K562 (cell line): ENCODE results near the gene CEL. TPM values are rescaled to one million over a fixed set of nuclear protein-coding genes. Genes with fewer than 3 reads are reported as not detected.

Experiments
- C11orf30 ChIP-seq: fragments of 450-650 bp; IDR thresholded peaks from 2 replicates; pipeline ENCODE4 v1.6.1; 2016; ENCODE audit warnings: low read depth, mild to moderate bottlenecking
- CC2D1A ChIP-seq: fragments of 450-650 bp; IDR thresholded peaks from 2 replicates; pipeline ENCODE4 v1.6.1; 2017; ENCODE audit warnings: mild to moderate bottlenecking
- DEAF1 ChIP-seq: fragments of 450-650 bp; formaldehyde crosslinking; IDR thresholded peaks from 2 replicates; pipeline ENCODE4 v1.4.0; 2020; ENCODE audit warnings: mild to moderate bottlenecking, moderate library complexity
- DPF2 ChIP-seq: fragments of 450-650 bp; IDR thresholded peaks from 2 replicates; pipeline ENCODE4 v1.6.1; 2016
- HNRNPK ChIP-seq: fragments of 200-400 bp; formaldehyde crosslinking; IDR thresholded peaks from one replicate; pipeline ENCODE4 v1.6.1; 2018; ENCODE audit warnings: mild to moderate bottlenecking, low read depth, low read length; ENCODE audit not compliant: poor library complexity, severe bottlenecking
- KAT8 ChIP-seq: fragments of 450-650 bp; IDR thresholded peaks from 2 replicates; pipeline ENCODE4 v1.6.1; 2016; ENCODE audit warnings: low read depth, mild to moderate bottlenecking
- MTA1 ChIP-seq: fragments of 450-650 bp; IDR thresholded peaks from 2 replicates; pipeline ENCODE4 v1.6.1; 2017; ENCODE audit warnings: borderline replicate concordance
- NONO ChIP-seq, 2 experiments: fragments of 200-400 bp in 1 of 2; fragments of 450-650 bp in 1 of 2; formaldehyde crosslinking in 1 of 2; IDR thresholded peaks; 2 replicates each; pipeline ENCODE4 v1.6.1; 2017; ENCODE audit warnings: low read depth in 2 of 2, mild to moderate bottlenecking in 2 of 2, moderate library complexity in 2 of 2, low read length in 1 of 2
- RBFOX2 ChIP-seq: fragments of 200-400 bp; formaldehyde crosslinking; IDR thresholded peaks from 2 replicates; pipeline ENCODE4 v1.6.1; 2017; ENCODE audit warnings: low read depth, mild to moderate bottlenecking, low read length, moderate library complexity
- TCF3 ChIP-seq: sonication (generic); formaldehyde crosslinking; IDR thresholded peaks from 2 replicates; pipeline ENCODE4 v1.4.0; 2020; ENCODE audit warnings: mild to moderate bottlenecking, missing genetic modification reagents
- ZBTB40 ChIP-seq, 2 experiments: fragments of 450-650 bp in 1 of 2; sonication (generic) in 1 of 2; formaldehyde crosslinking in 1 of 2; IDR thresholded peaks; 2 replicates each; pipeline versions ENCODE4 v1.7.1 to v1.9.0; 2016 to 2022; ENCODE audit warnings: inconsistent platforms in 1 of 2, mild to moderate bottlenecking in 1 of 2, missing genetic modification reagents in 1 of 2
- ZNF584 ChIP-seq: fragments of 200-800 bp; sonication (Bioruptor generic); IDR thresholded peaks from 2 replicates; pipeline ENCODE4 v1.6.1; 2016; ENCODE audit warnings: low read depth, mild to moderate bottlenecking, missing genetic modification characterization, missing compliant biosample characterization
- polyA plus RNA-seq, 8 experiments: library from polyadenylated mRNA; depleted of rRNA in 4 of 8; stranded (reverse) in 5 of 8; unstranded in 3 of 8; fragments of >200 nt; fragmentation: Nextera tagmentation in 2 of 8; fragmentation: Illumina TruSeq in 1 of 8; extraction: Ambion mirVana in 2 of 8; extraction: Trizol in 1 of 8; gene quantifications; 2 replicates each; pipeline versions ENCODE4 v1.2.1 to v1.2.3, GENCODE V29; 2011 to 2014; ENCODE audit warnings: inconsistent platforms in 1 of 8, missing spikeins in 1 of 8
- total RNA-seq, 7 experiments: library from RNA; depleted of rRNA in 6 of 7; stranded (reverse); fragments of >200 nt in 6 of 7; fragmentation: Illumina TruSeq in 2 of 7; extraction: Trizol in 2 of 7; gene quantifications; 2 replicates each; pipeline versions ENCODE4 v1.2.1 to v1.2.3, GENCODE V29; 2011 to 2021; ENCODE audit warnings: low replicate concordance in 1 of 7
- TF ChIP-seq, protein P1 (sequence below): fragments of 450-650 bp; IDR thresholded peaks from 2 replicates; pipeline ENCODE4 v1.7.1; 2018; ENCODE audit warnings: mild to moderate bottlenecking, low read depth; ENCODE audit not compliant: partially characterized antibody

CEL gene
- total and polyA plus RNA-seq, 9 of the 15 experiments (the other 6 are each of a cell fraction or from before 2014, with no cell fraction given) = 0.09 to 3.0 (median 0.51) TPM; not detected in 2

GRCh38 chr9:133030317-133031129 is 31.3 kb upstream of the CEL start, which contains the start of gene GTF3C5 (continued):
- peak; percentile 95 for TF ChIP-seq ZBTB40 (IDR thresholded peaks at IDR 0.05)
- no peak for TF ChIP-seq ZBTB40 (CRISPR knock-in tag; IDR thresholded peaks at IDR 0.05)
- TF ChIP-seq RBFOX2 = peak; percentile 92
- TF ChIP-seq DEAF1 (CRISPR knock-in tag) = no peak
- TF ChIP-seq DPF2 = peak; percentile 14; the same call in 1 of the 2 replicates
- TF ChIP-seq MTA1 = peak; percentile 39; the same call in 1 of the 2 replicates
- 0 out of 2 replicates have a peak, but pooled peaks have one; percentile 32 for TF ChIP-seq ZNF584
- TF ChIP-seq C11orf30 = peak; percentile 100
- TF ChIP-seq, protein P1, sequence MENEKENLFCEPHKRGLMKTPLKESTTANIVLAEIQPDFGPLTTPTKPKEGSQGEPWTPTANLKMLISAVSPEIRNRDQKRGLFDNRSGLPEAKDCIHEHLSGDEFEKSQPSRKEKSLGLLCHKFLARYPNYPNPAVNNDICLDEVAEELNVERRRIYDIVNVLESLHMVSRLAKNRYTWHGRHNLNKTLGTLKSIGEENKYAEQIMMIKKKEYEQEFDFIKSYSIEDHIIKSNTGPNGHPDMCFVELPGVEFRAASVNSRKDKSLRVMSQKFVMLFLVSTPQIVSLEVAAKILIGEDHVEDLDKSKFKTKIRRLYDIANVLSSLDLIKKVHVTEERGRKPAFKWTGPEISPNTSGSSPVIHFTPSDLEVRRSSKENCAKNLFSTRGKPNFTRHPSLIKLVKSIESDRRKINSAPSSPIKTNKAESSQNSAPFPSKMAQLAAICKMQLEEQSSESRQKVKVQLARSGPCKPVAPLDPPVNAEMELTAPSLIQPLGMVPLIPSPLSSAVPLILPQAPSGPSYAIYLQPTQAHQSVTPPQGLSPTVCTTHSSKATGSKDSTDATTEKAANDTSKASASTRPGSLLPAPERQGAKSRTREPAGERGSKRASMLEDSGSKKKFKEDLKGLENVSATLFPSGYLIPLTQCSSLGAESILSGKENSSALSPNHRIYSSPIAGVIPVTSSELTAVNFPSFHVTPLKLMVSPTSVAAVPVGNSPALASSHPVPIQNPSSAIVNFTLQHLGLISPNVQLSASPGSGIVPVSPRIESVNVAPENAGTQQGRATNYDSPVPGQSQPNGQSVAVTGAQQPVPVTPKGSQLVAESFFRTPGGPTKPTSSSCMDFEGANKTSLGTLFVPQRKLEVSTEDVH = peak; percentile 68
- TF ChIP-seq NONO (IDR thresholded peaks at IDR 0.05; ENCODE audit: low read depth in 2 of 2, low read length in 1 of 2) = peak in 1 of 2 experiments; percentile 54; a peak in 1 of 4 replicates
- TF ChIP-seq HNRNPK = no peak
- TF ChIP-seq TCF3 (CRISPR knock-in tag) = peak; percentile 33; the same call in 1 of the 2 replicates
- 0 out of 2 replicates have a peak, but pooled peaks have one; percentile 32 for TF ChIP-seq KAT8
- peak; percentile 54 for TF ChIP-seq CC2D1A
